Progenitor cell of endocrine pancreas (in vitro differentiated cells): ENCODE results near the gene PRKCE. TPM values are rescaled to one million over a fixed set of nuclear protein-coding genes. Genes with fewer than 3 reads are reported as not detected.

Source experiments
- DNase-seq: peaks from one replicate; pipeline ENCODE4 v3.0.0; 2021; ENCODE audit warnings: low spot score; ENCODE audit not compliant: unreplicated experiment
- H3K27ac Mint-ChIP-seq: 2 replicates; pipeline ENCODE4 v1.8.0; 2021; ENCODE audit warnings: mild to moderate bottlenecking, moderate library complexity, mixed read lengths
- H3K27me3 Mint-ChIP-seq: 2 replicates; pipeline ENCODE4 v1.8.0; 2021; ENCODE audit warnings: mixed read lengths
- H3K36me3 Mint-ChIP-seq: 2 replicates; pipeline ENCODE4 v1.8.0; 2022; ENCODE audit warnings: mixed read lengths; ENCODE audit not compliant: insufficient read depth
- H3K4me1 Mint-ChIP-seq: 2 replicates; pipeline ENCODE4 v1.8.0; 2021; ENCODE audit warnings: low read depth, mixed read lengths
- H3K4me3 Mint-ChIP-seq: 2 replicates; pipeline ENCODE4 v1.8.0; 2021; ENCODE audit warnings: low read depth, mild to moderate bottlenecking, moderate library complexity, mixed read lengths
- H3K9me3 Mint-ChIP-seq: 2 replicates; pipeline ENCODE4 v1.8.0; 2021; ENCODE audit warnings: low read depth, mixed read lengths
- total RNA-seq: library from RNA; stranded (reverse); gene quantifications from 2 replicates; pipeline ENCODE4 v1.2.1, GENCODE V29; 2021
- TF ChIP-seq, protein P1 (sequence below): fragments of 200-600 bp; sonication (generic); IDR thresholded peaks from one replicate; pipeline ENCODE4 v1.5.0; 2021; ENCODE audit warnings: antibody characterized with exemption, mild to moderate bottlenecking; ENCODE audit not compliant: unreplicated experiment

PRKCE gene
- total RNA-seq, 1 donor from 2014 or later: 4.2 TPM

DNA sequence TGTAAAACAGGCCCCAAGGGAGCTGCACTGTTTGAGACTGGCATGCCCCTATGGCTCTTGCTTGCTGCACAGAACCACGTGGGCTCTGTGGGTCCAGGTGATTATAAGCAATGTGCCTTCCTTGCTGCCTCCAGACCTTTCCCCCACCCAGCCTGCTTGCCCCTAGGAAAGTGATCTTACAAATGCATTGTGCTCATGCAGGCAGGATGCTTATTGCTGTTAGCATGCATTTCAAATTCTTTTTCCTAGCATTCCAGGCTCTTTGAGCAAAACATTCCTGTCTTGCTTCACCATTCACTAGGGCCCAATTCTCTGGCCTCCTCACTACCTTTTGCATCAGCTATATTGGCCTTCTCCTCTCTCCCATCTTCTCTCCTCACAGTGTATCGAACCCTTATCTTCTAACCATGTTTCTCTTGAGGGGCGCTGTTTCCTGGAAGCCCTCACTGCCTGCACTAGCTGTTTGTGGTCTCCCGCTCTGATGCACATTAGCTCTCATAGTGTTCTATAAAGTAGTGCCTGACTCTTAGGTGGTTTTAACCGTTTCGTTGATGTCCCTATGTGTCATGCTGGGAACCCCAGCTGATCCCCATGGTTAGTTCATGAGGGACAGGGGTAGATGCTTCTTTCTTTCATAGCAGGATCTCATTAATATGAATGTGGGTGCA lies 492.8 kb downstream of the PRKCE start:
- no peak for DNase-seq
- Mint-ChIP-seq H3K36me3 (no peaks in the 10 kb centered on the region), H3K4me1 (no peaks in the 10 kb centered on the region), H3K4me3 (no peak overlapping the region), H3K27me3 (peaks cover 13% of the 10 kb centered on the region), H3K27ac (no peak overlapping the region), H3K9me3 (no peaks in the 10 kb centered on the region)
- TF ChIP-seq, protein P1, sequence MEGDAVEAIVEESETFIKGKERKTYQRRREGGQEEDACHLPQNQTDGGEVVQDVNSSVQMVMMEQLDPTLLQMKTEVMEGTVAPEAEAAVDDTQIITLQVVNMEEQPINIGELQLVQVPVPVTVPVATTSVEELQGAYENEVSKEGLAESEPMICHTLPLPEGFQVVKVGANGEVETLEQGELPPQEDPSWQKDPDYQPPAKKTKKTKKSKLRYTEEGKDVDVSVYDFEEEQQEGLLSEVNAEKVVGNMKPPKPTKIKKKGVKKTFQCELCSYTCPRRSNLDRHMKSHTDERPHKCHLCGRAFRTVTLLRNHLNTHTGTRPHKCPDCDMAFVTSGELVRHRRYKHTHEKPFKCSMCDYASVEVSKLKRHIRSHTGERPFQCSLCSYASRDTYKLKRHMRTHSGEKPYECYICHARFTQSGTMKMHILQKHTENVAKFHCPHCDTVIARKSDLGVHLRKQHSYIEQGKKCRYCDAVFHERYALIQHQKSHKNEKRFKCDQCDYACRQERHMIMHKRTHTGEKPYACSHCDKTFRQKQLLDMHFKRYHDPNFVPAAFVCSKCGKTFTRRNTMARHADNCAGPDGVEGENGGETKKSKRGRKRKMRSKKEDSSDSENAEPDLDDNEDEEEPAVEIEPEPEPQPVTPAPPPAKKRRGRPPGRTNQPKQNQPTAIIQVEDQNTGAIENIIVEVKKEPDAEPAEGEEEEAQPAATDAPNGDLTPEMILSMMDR: no peak

DNA sequence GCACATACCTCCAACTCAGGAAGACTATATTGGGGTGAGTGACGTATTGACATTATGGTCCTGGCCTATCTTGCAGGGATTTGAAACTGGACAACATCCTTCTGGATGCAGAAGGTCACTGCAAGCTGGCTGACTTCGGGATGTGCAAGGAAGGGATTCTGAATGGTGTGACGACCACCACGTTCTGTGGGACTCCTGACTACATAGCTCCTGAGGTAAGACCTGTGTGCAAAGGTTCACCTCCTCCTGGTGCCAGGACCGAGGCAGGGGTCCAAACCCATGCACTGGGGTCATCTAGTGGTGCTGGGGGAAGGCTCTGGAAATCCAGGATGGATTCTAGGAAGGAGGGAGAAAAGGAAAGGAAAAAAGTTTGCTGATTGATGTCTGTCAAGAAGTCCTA lies 493.5 kb downstream of the PRKCE start:
- Mint-ChIP-seq H3K27ac (no peak overlapping the region), H3K27me3 (peaks cover 13% of the 10 kb centered on the region), H3K4me1 (no peaks in the 10 kb centered on the region), H3K4me3 (no peak overlapping the region), H3K9me3 (no peaks in the 10 kb centered on the region), H3K36me3 (no peaks in the 10 kb centered on the region)
- TF ChIP-seq, protein P1: no peak
- no peak for DNase-seq

DNA sequence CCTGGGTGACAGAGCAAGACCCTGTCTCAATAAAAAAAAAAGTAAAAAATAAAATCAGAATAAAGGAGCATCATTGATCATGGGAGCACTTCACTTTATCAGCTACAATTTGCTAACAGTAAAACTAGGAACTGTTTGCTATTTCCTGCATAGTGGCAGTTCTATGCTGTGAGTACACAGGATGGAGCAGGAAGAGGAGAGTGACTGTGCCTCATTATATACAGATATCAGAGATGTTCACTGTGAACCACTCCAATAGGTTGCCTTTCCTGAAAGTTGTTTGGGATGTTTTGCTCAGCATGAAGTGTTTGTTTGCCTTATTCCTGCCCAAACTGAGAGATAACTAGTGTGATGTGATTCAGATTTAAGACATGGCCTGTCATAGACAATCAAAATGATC lies 494.4 kb downstream of the PRKCE start:
- Mint-ChIP-seq H3K4me3 (no peak overlapping the region), H3K27me3 (peaks cover 13% of the 10 kb centered on the region), H3K27ac (no peak overlapping the region), H3K36me3 (no peaks in the 10 kb centered on the region), H3K9me3 (no peaks in the 10 kb centered on the region), H3K4me1 (no peaks in the 10 kb centered on the region)
- TF ChIP-seq, protein P1: no peak
- no peak for DNase-seq

DNA sequence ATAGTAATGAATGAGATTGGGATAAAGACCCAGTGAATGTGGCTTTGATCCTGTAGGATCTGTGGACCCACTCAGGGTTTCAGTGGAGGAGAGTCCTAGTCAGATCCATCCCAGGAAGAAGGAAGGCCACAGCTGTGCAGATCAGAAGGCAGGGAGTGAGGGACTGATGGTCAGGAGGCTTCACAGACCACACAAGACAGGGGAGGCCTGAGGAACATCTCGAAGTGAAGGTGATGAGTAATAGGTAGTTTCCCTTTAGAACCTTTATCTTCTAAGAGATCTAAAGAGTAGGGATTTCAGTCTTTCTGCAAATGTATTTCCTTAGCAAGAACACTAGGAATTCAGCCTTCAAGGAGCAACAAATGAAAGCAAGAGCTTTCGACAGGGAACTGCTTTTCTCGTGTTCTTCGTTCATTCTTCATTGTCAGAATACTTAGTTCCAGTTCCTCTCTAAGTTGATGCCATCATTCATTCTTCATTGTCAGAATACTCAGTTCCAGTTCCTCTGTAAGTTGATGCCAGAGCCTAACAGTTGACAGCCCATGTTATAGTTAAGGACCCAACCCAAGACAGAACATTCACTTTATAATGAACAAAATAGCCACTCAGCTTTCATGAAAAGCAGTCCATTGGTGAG lies 495.5 kb downstream of the PRKCE start:
- no peak overlapping the region for H3K27ac Mint-ChIP-seq
- no peak for DNase-seq
- H3K4me1 Mint-ChIP-seq: no peaks in the 10 kb centered on the region
- H3K4me3 Mint-ChIP-seq: no peak overlapping the region
- H3K9me3 Mint-ChIP-seq: no peaks in the 10 kb centered on the region
- H3K36me3 Mint-ChIP-seq: no peaks in the 10 kb centered on the region
- TF ChIP-seq, protein P1: no peak
- peaks cover 13% of the 10 kb centered on the region for H3K27me3 Mint-ChIP-seq

DNA sequence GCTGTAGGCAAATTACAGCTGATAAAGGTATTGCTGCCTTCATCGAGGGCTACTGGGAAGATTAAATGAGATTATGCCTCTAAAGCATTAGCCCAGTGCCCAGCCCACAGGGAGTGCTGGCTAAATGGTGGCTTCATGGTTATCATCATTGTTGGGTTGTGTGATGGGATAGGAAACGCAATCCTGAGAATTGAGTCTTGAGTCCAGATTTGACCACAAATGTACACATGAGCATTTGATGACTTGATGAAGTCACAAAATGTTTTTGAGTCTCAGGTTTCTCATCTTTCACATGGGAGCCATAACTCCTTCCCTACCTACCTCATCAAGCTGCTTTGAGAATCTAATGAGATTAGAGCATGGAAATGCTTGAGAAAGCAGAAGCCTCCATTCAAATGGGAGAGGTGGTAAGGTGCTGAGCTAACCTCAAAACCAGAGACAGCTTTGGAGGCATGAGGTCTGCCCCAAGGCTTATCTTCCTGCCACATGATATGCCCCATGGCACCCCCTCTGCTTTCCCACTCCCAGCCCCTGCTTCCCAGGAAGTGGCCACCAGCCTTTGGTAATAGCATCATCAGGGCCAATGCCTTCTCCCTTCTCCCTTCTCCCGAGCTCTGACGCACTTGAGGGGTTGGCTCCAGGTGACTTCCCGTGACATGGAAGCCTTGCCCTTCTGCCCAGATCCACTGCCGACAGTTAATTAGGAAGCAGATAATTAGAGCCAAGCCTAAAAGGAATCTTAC lies 496.3 kb downstream of the PRKCE start:
- no peak for DNase-seq
- peaks cover 13% of the 10 kb centered on the region for H3K27me3 Mint-ChIP-seq
- no peaks in the 10 kb centered on the region for H3K9me3 Mint-ChIP-seq
- H3K4me3 Mint-ChIP-seq: no peak overlapping the region
- H3K36me3 Mint-ChIP-seq: no peaks in the 10 kb centered on the region
- no peaks in the 10 kb centered on the region for H3K4me1 Mint-ChIP-seq
- TF ChIP-seq, protein P1: no peak
- no peak overlapping the region for H3K27ac Mint-ChIP-seq
